Ureter (tissue), 1 donor: ENCODE measurements around the gene ENOX1. TPM values are rescaled to one million over a fixed set of nuclear protein-coding genes. Genes with fewer than 3 reads are reported as not detected.

Experiments
- DNase-seq: peaks from one replicate; pipeline ENCODE4 v3.0.0-alpha.2; 2020; ENCODE audit warnings: low spot score
- total RNA-seq: library from RNA; stranded (reverse); gene quantifications from one replicate; pipeline ENCODE4 v1.2.4, GENCODE V29; 2023
- donor health status: DM: yes; HTN: yes; CAD: no.

The ENOX1 gene
- total RNA-seq, 1 donor from 2014 or later, result 7.1 TPM

- no peak for DNase-seq
Measured at GRCh38 chr13:43251961-43252360, 534.8 kb downstream of the ENOX1 start.

GRCh38 chr13:43246382-43246781 lies 540.4 kb downstream of the ENOX1 start:
- DNase-seq, result no peak

- DNase-seq, result no peak
Measured at GRCh38 chr13:43245374-43245964, 541.3 kb downstream of the ENOX1 start.

- DNase-seq, result no peak
Measured at GRCh38 chr13:43244481-43244880, 542.3 kb downstream of the ENOX1 start.

- no peak for DNase-seq
Measured at GRCh38 chr13:43243711-43244110, 543.1 kb downstream of the ENOX1 start.

GRCh38 chr13:43242040-43242439 lies 544.7 kb downstream of the ENOX1 start:
- DNase-seq, result no peak

- no peak for DNase-seq
Measured at GRCh38 chr13:43240278-43240677, 546.5 kb downstream of the ENOX1 start.

GRCh38 chr13:43239275-43239840 lies 547.4 kb downstream of the ENOX1 start:
- no peak for DNase-seq

GRCh38 chr13:43238341-43239083 lies 548.3 kb downstream of the ENOX1 start:
- DNase-seq, result no peak

- no peak for DNase-seq
Measured at GRCh38 chr13:43237616-43238015, 549.2 kb downstream of the ENOX1 start.

GRCh38 chr13:43235028-43235427 lies 551.7 kb downstream of the ENOX1 start:
- DNase-seq, result no peak

GRCh38 chr13:43232873-43233265 lies 553.9 kb downstream of the ENOX1 start:
- DNase-seq, result no peak

- DNase-seq, result no peak
Measured at GRCh38 chr13:43232144-43232872, 554.5 kb downstream of the ENOX1 start.

GRCh38 chr13:43230989-43231388 lies 555.8 kb downstream of the ENOX1 start:
- no peak for DNase-seq

GRCh38 chr13:43229506-43229905 lies 557.3 kb downstream of the ENOX1 start:
- DNase-seq, result no peak

- no peak for DNase-seq
Measured at GRCh38 chr13:43227721-43228120, 559.1 kb downstream of the ENOX1 start.

- DNase-seq, result no peak
Measured at GRCh38 chr13:43223216-43223615, 563.6 kb downstream of the ENOX1 start.

- no peak for DNase-seq
Measured at GRCh38 chr13:43222086-43222485, 564.7 kb downstream of the ENOX1 start.

- no peak for DNase-seq
Measured at GRCh38 chr13:43221611-43222010, 565.2 kb downstream of the ENOX1 start.

- DNase-seq, result no peak
Measured at GRCh38 chr13:43220873-43221595, 565.7 kb downstream of the ENOX1 start.

- no peak for DNase-seq
Measured at GRCh38 chr13:43214124-43214523, 572.6 kb downstream of the ENOX1 start.

GRCh38 chr13:43206838-43207237 lies 579.9 kb downstream of the ENOX1 start:
- no peak for DNase-seq
